GM12874 (cell line): ENCODE data around the gene AUH.

Source experiments
- CTCF ChIP-seq: IDR thresholded peaks from 2 replicates; pipeline ENCODE4 v1.5.1; 2011; ENCODE audit warnings: low read depth, mild to moderate bottlenecking, control low read depth, low read length, moderate library complexity; ENCODE audit not compliant: insufficient read depth

AUH gene

DNA sequence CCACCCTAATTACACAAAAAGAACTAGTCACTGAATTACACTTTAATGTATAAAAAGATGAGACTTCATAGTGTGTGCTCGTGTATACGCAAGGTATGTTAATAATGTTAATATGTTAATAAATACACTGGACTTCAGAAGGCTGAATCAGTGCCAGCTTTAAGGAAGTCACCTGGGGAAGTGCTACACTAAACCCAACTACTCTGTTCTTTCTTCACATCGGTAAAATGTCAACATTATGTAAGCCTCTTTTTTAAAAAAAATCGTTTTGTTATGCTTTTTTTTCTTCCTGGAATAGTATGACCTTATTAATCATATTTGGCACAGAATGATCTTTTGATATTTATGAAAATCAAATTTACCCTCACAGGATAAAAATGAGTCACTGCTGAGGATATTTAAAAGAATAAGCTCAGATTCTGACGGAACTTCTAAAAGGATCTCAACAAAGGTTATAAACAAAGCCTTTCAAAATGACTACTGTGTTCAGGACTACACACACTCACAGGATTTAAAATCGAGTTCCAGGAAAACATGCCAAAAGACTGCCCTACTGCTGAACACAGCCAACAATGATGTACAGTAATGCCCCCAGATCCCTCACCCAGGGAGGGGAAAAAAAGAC lies 75.9 kb downstream of the AUH start:
- TF ChIP-seq CTCF = no peak

DNA sequence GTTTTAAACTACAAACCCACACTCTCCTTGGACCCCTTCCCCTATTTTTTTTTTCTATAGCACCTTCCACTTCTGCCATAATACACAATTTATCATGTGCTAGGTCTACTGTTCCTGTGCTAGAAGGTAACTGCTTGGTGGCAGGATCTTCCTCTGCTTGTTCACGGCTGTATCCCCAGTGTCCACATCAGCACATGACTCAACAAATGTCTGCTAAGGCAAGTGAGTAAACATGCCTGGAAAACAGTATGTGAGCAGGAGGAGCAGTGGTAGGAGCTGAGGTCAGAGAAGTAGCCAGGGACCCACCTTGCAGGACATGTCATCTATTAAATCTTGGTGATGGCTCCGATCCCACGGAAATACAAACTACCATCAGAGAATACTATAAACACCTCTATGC lies 79.4 kb downstream of the AUH start:
- no peak for TF ChIP-seq CTCF

DNA sequence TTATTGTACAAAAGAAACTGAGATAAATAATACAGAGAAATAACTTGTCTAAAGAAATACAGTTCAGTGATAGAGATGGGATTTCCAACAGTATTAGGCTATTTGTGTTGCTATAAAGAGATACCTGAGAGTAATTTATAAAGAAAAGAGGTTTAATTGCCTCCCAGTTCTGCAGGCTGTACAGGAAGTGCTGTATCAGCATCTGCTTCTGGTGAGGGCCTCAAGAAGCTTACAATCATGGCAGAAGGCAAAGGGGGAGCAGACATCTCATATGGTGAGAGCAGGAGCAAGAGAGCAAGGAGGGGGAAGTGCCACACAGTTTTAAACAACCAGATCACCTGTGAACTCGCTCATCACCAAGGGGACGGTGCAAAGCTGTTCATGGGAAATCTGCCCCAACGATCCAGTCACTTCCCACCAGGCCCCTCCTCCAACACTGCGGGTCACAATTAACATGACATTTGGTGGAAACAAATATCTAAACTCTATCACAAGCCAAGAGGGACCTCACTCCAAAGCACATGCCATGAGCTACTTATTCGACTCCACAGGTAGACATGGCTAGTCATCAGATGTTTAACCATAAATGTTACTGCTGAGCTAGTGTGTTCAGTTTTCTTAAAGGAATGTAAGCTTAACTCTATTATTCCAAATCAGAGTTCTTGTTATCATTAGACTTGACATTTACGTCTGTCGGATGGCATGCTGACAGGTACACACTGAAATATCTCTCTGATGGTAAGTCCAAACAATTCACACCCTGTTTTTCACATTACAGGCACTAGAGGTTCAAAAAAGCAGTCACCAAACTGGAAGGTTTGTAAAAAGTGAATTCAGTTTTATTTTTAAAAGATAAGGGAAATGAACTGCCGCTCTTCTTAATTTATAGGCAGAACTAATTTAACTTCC lies 82.2 kb downstream of the AUH start:
- no peak for TF ChIP-seq CTCF

GRCh38 chr9:91276513-91276912 lies 85.2 kb downstream of the AUH start:
- TF ChIP-seq CTCF = no peak

DNA sequence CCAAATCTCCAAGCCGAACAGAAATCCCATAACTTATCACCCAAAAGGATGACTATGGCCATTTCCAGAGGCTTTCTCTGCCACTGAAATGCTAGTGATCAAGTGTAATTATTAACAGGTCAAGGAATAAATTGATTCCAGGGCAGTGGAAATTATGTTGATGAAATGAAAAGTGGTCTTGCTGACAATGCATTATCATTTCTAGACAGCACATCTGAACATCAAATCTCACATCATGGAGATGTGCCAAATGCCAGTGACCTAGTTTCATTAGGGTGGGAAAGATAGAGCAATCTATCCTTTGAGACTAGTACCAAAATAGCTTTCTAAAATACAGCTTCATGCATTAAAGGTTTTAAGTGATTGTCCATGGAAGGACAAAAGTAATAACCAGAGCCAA lies 86.1 kb downstream of the AUH start:
- TF ChIP-seq CTCF = no peak

GRCh38 chr9:91274949-91275492 lies 86.7 kb downstream of the AUH start:
- TF ChIP-seq CTCF = no peak

DNA sequence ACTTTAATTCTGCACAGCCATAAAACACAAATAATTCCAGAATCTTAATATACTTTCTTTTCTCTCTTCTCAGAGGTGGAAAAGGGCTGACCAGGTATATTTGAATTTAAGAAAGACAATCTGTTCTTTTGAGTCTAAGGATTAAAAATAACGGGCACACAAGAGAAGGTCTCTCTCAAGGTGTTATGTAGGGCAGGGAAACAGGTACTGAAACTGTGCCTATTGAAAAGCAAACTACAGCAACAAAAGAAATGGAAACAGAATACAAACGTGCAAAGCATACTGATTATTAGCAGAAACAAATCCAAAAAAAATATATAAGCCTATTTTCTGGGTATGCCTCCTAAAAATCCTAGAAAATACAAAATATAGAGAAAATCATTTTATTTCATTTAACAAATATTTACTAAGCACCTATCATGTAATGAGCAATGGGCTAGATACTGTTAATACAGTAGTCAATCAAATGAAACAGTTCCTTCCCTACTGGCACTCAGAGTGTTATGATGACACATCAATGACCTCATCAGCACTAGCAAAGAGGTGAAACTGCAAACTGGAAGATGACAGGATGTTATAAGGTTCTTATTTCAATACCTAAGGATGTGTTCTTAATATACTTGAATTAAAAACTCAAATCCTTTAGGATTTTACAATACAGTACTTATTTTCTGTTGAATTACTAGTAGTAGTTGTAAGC lies 87.7 kb downstream of the AUH start:
- no peak for TF ChIP-seq CTCF
